GM18858 (cell line): ENCODE data around the gene ATRX.
"Not testable (repeated sequence)": the region's sequence is repeated elsewhere in the genome, so short reads cannot be mapped to it uniquely, and the experiment has no call there.

ENCODE experiments used
- ATAC-seq: cut with Tn5 transposase; IDR thresholded peaks from one replicate; pipeline ENCODE4 v1.9.1; 2021; ENCODE audit not compliant: unreplicated experiment

Gene ATRX

DNA sequence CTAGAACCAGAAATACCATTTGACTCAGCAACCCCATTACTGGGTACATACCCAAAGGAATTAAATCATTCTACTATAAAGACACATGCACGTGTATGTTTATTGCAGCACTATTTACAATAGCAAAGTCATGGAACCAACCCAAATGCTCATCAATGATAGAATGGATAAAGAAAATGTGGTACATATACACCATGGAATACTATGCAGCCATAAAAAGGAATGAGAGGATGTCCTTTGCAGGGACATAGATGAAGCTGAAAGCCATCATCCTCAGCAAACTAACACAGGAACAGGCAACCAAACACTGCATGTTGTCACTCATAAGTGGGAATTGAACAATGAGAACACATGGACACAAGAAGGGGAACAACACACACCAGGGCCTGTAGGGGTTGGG, 285.9 kb downstream of the ATRX start:
- not testable (repeated sequence) for ATAC-seq

DNA sequence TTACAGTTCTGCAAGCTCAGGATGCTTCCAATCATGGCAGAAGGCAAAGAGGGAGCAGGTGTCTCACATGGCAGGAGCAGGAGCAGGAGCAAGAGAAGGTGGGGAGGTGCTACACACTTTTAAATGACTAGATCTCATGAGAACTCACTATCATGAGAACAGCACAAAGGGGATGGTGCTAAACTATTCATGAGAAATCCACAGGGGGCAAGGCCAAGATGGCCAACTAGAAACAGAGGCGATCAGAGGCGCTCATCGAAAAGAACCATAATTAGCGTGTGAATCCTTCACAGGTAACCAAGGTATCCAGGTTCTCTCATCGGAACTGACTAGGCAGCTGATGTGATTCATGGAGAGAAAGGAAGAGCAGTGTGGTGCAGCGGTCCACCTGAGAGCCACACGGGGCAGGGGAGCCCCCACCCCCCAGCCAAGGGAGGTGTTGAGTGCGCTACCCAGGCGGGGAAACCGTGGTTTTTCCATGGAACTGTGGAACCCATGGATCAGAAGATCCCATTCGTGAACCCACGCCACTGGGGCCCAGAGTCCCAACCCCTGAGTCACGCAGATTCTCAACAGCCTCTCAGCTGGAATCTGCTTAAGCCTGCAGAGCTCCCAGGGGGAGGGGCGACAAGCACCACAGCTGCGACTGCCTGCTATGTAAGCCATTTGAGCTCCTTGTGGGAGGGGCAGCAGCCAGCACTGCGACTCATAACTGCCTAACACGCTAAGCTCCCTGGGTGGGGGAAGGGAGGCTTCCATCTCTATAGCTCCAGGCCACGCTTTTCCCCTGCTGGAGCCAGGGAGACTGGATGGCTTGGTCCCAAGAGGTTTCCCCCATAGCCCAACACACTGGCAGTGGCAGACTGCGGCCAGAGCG, 292.1 kb downstream of the ATRX start:
- no peak for ATAC-seq

DNA sequence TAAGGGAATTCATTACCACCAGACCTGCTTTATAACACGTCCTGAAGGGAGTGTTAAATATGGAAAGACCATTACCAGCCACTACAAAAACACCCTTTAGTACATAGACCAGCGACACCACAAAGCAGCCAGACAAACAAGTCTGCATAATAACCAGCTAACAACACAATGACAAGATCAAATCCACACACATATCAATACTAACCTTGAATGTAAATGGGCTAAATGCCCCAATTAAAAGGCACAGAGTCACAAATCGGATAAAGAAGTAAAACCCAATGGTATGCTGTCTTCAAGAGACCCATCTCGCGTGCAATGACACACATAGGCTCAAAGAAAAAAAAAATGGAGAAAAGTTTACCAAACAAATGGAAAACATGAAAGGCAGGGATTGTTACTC, 302.0 kb downstream of the ATRX start:
- ATAC-seq: no peak

DNA sequence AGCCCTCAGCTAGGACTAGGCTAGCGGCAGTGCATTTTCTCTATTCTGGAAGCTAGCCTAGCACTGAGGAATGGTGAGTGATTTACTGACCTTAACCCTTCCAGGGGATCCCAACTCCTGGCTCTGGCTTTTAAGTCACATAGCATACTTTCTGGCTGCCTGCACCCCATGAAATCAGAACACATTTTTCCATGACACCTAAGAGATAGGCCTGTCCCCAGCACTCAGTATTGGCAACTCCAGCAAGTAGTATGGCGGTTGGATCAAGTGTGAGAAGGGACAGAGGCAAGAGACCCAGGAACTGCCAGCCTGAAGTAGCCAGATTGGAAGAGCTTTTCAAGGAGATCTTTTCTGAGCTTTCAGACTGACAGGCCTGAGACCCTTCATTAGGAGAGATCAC, 330.6 kb downstream of the ATRX start:
- ATAC-seq: no peak
